Measurements from ENCODE around the gene SPEM1. TPM values are rescaled to one million over a fixed set of nuclear protein-coding genes. Genes with fewer than 3 reads are reported as not detected.

Gene SPEM1
- total and polyA plus RNA-seq, 2 of the 13 experiments (the other 11 are each of a cell fraction or from before 2014, with no cell fraction given): not detected

GRCh38 chr17:7403043-7403726, 16.9 kb upstream of the SPEM1 start (continued):
- TF ChIP-seq ZBTB40 (IDR thresholded peaks at IDR 0.05): no peak
- no peak for TF ChIP-seq ZBTB40 (CRISPR knock-in tag; IDR thresholded peaks at IDR 0.05)
- no peak; the same call in 1 of the 2 replicates for TF ChIP-seq ZBTB10 (CRISPR knock-in tag; IDR thresholded peaks at IDR 0.05; ENCODE audit: borderline replicate concordance)
- TF ChIP-seq ZBTB34 (CRISPR knock-in tag; IDR thresholded peaks at IDR 0.05): no peak
- no peak for TF ChIP-seq NCOR1 (IDR thresholded peaks at IDR 0.05; ENCODE audit: borderline replicate concordance, low read length)
- TF ChIP-seq SSRP1 (CRISPR knock-in tag; IDR thresholded peaks at IDR 0.05): peak; percentile 74; the same call in 1 of the 2 replicates
- no peak for TF ChIP-seq AKNA (CRISPR knock-in tag; IDR thresholded peaks at IDR 0.05; ENCODE audit: borderline replicate concordance)
- TF ChIP-seq GABPB1 (CRISPR knock-in tag; IDR thresholded peaks at IDR 0.05): no peak; the same call in 1 of the 2 replicates
- TF ChIP-seq SPEN (CRISPR knock-in tag; IDR thresholded peaks at IDR 0.05; ENCODE audit: low read depth): no peak
- TF ChIP-seq SRSF4 (IDR thresholded peaks at IDR 0.05; ENCODE audit: low read depth, low read length, poor library complexity, severe bottlenecking): no peak
